Measurements from ENCODE around the gene GAGE10.
"Not testable (repeated sequence)": the region's sequence is repeated elsewhere in the genome, so short reads cannot be mapped to it uniquely, and the experiment has no call there.

Gene GAGE10

DNA sequence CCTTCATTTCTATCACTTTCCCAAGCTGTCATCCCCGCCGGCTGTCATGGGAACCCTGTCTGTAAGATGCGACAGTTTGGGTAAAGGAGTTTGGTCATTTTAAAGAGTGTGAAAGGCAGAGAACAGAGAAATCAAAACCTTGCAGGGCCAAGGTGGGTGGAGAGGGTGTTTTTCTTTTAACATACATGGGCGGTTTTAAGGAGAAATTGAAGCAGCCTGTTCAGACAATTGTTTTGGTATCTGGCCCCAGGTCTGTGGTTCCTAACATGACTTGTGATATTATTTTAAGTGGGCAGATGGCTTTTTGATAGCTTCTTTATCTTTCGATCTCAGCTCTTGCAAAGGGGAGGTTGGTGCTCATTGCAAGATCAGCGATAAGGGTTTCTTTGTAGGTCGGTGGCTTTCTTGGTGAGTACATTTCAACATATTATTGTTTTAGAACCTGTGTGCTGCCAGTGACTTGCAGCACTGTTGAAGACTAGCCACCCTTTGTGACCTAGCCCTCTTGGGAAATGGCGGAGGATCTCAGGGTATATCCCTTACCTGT lies 30.2 kb upstream of the GAGE10 start:
- in situ Hi-C loops (cut with HindIII; ENCODE audit: low sequenced_read_pairs): no loop called here

DNA sequence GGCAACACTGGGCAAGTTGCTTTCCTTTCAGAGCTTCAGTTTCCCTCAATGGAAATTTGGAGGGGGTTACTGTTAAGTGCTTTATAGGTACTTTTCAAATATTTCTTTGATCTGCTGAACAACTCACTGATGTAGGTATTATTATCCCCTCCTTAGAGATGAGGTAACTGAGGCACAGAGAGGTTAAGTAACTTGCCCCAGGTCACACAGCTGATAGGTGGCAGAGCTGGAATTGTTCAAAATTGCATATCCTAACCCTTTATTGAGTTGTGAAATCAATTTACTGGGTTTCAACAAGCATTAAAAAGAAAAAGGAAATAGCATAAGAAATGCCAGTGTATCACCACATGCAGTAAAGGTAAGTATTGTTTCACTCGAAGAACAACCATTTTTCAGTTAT lies 27.2 kb upstream of the GAGE10 start:
- in situ Hi-C loops (cut with HindIII; ENCODE audit: low sequenced_read_pairs): no loop called here

DNA sequence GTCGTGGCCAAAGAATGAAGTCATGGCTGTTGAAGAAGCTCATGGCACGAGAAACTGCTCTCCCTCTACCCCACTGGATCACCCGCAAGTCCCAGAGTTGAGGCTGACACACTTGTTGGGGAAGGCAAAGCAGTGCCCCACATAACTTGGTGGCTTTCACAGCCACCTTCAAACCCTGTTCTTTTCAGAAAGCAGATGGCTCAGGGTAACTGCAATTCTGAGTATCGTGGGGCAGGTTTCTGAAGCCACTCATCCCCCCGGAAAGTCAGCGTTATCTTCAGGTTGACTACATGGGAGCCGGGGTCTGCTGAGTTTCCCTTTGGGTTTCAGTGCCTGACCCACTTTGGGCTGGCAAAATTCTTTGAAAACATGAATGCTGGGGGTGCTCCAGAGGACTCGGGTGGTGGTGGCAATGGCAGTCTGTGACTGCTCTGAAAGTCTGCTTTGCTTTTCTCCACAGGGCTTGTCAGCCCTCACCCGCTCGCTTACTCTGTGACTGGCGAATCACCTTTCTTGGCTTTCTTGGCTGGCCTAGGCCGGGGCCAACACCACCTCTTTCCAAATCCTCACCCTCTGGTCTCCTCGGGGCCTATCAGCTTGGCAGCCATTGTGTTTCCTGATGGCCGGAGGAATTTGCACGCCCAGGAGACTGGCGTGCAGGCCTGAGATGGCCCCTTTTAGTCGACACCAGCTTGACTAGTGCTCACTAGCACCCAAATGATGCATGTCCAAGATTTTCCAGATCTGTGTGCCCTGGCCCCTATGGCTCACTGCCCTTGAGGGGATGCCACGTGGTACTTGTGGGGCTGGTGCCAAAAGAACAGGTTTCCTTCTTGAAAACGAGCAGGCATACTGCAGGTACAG lies 26.5 kb upstream of the GAGE10 start:
- in situ Hi-C loops (cut with HindIII; ENCODE audit: low sequenced_read_pairs): no loop called here

DNA sequence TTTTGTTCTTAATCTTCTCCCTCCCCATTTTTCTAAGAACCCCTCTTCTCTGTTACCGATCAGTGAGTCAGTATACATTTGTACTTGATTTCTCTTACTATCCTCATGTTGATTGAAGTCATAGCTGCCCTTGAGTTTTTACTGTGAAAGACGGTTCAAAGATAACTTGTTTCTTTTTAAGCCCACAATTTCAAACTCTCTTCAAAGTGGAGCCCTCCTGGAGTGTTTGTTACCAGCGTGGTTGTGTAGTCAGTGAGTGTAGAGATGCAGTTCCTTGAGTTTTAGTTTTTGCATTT lies 26.0 kb upstream of the GAGE10 start:
- in situ Hi-C loops (cut with HindIII; ENCODE audit: low sequenced_read_pairs): no loop called here

DNA sequence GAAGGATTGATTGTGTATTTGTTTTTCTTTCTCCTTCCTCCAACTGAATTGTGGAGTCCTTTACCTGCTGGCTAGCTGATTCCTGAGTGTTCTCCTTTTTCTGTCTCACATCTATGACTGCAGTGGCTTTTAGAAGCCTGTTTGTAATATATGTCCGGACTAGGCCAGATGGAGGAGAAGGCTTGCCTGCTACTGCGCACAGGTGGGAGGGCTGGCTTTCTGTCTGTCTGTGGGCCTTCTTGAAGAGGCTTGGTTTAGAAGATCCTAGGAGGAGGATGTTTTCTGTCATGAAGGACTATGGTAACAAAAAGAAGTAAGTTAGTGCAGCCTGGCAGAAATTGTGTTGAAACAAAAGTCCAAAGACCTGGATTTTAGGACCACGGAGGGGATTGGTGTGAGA lies 25.4 kb upstream of the GAGE10 start:
- in situ Hi-C loops (cut with HindIII; ENCODE audit: low sequenced_read_pairs): no loop called here

DNA sequence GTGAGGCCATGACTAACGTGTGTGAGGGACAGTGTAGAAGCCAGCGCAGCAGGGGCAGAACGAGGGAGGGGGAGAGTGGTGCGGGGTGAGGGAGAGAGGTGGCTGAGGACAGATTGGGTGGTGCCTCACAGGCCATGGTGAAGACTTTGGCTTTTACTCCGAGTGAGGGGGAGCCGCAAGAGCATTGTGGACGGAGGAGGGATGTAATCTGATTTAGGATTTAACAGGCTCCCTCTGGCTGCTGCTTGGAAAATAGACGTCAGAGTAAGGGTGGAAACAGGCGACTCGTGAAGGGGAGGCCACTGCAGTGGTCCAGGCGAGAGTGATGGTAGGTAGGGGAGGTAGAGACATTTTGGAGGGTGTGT lies 20.8 kb upstream of the GAGE10 start:
- in situ Hi-C loops (cut with HindIII; ENCODE audit: low sequenced_read_pairs): no loop called here

DNA sequence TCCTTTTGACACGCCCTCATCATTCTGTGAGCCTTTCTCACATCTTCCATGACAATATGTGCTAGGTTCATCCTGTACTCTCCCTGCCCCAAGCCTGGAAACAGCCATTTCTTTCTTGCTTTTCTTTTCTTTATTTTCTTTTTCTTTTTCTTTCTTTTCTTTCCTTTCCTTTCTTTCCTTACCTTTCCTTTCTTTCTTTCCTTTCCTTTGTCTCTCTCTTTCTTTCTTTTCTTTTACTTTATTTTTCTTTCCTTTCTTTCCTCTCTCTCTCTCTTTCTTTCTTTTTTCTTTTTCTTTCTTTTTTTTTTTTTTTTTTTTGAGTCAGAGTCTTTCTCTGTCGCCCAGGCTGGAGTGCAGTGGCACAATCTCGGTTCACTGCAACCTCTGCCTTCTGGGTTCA lies 19.2 kb upstream of the GAGE10 start:
- in situ Hi-C loops (cut with HindIII; ENCODE audit: low sequenced_read_pairs): no loop called here

DNA sequence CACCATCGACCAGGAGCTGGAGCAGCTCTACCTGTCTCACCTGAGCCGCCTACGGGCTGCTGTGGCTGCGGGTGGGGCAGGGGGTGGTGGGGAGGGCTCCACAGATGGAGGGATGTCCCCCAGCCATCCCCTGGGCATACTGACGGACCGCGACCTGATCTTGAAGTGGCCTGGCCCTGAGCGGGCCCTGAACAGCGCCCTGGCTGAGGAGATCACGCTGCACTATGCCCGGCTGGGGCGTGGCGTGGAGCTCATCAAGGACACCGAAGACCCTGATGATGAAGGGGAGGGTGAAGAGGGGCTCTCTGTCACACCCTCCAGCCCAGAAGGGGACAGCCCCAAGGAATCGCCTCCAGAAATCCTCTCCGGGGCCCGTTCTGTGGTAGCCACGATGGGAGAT lies 17.3 kb upstream of the GAGE10 start:
- in situ Hi-C loops (cut with HindIII; ENCODE audit: low sequenced_read_pairs): no loop called here

DNA sequence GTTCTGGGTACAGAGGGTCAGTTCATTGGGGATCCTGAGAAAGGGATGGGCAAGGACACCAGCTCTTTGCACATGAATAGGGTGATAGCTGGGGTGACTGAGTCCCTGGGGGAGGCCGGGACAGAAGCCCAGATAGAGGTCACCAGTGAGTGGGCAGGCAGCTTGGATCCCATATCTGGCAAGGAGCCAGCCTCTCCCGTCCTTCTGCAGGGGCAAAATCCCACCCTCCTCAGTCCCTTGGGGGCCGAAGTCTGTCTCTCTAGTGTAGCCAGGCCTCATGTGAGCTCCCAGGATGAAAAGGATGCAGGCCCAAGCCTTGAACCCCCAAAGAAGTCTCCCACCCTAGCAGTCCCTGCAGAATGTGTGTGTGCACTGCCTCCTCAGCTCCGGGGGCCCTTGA lies 16.9 kb upstream of the GAGE10 start:
- in situ Hi-C loops (cut with HindIII; ENCODE audit: low sequenced_read_pairs): no loop called here

DNA sequence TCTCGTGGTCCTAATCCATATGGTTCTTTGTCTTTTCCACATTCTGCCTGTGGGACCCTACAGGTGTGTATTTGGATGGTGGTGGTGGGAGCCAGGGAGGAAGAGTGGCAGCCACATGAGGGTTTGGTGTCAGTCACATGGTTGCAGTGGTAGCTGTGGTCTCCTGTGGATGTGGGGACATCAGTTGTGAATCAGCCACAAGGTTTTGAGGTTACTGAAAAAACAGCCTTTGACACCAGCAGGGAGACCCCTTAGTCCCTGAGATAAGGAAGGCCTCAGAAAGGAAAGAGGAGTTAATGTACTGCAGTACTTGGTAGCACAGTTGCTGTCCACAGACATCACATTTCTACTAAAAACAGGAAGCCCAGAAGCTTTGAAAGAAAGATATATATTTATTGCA lies 15.8 kb upstream of the GAGE10 start:
- in situ Hi-C loops (cut with HindIII; ENCODE audit: low sequenced_read_pairs): no loop called here

DNA sequence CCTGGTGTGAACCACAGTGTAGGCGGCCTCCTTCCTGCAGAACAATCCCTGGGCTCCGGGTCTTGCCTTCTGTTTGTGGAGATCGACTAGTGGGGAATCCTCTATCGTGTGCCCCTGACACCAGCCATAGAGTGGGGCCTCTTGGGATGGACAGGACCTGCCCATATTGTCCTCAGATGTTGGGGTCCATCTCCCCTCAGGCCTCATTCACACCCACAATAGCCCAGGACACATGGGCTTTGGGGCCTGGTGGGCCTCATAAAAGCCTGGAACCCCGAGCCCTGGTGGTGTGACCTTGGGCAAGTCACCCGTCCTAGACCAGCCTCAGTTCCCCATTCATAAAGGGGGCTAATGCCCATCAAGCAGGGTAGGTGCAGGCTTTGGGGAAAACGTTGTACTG lies 13.2 kb upstream of the GAGE10 start:
- in situ Hi-C loops (cut with HindIII; ENCODE audit: low sequenced_read_pairs): no loop called here

DNA sequence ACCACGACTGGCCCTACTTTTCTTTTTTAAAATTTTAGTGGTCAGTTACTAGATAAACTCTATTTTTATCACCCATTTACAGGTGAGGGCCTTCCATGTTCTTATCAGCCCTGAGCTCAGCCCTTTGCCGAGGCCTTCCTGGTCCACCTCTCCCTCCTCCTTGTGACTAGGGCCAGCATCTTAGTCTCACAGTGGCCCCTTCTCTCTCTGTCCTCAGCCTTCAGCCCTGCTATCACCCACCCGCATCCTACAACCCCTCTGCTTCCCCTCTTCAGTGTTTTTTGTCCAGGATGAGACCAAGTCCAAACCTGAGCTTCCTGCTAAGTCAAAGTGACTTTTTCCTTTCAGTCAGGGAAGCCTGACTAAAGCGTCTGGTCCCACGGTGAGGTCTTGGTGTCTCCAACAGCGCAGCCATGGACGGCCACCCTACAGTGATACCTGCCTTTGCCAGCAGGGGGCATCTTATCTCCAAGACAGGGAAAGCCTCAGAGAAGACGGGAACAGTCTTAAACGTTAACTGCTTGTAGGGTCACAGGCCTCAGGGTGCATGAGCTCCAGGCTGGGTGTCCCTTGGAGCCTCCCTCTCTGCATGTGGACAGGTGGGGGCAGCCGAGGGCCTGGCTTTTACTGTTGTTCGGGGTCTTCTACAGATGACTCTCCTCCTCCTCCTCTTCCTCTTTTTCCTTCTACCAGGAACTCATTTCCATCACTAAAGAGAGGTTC lies 11.7 kb upstream of the GAGE10 start:
- in situ Hi-C loops (cut with HindIII; ENCODE audit: low sequenced_read_pairs): no loop called here

DNA sequence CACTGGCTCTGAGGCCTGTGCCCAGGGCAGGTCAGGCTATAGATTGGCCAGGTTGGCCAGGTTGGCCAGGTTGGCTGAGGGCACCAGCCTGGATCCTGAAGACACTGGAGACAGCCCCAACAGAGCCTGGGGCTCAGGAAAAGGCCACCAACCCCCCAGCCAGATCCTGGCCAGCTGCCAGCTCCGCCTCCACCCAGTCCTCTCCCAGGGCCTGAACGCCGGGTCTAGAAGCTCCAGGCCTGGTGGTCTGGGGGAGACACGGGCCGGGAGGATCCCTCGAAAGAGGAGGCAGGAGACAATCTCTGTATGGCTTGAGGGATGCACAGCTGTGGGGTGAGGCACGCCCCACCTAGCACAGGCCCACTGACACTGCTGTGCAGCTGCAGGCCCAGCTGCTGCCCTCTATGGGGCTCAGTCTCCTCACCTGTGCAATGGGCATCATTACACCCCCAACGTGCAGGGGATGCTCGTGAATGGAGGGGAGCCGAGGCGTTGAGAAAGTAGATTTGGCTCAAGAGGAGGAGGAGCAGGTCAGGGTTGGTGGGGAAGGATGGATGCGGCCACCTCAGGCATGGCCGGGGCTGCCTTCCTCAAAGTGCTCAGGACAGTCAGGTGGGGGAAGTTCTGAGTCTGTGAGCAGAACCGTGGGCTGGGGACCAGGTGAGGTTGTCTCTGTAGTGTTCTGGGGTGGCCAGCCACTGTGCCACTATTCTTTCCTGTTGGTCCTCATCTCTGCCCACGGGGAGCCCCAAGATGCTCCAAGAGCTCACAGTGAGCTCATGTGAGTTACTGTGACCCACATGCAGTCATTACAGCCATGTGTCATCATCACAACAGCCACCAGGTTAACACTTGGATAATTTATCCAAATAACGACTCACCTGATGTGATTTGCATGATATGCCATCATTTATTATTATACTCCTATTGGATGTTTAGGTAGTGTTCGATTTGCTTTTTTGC lies 10.8 kb upstream of the GAGE10 start:
- in situ Hi-C loops (cut with HindIII; ENCODE audit: low sequenced_read_pairs): no loop called here

DNA sequence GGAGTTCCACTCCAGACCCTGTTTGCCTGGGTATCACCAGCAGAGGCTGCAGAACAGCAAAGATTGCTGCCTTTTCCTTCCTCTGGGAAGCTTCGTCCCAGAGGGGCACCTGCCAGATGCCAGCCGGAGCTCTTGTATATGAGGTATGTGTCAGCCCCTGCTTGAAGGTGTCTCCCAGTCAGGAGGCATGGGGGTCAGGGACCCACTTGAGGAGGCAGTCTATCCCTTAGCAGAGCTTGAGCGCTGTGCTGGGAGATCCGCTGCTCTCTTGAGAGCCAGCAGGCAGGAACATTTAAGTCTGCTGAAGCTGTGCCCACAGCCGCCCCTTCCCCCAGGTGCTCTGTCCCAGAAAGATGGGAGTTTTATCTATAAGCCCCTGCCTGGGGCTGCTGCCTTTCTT lies 4.2 kb upstream of the GAGE10 start:
- in situ Hi-C loops (cut with HindIII; ENCODE audit: low sequenced_read_pairs): not testable (repeated sequence)

DNA sequence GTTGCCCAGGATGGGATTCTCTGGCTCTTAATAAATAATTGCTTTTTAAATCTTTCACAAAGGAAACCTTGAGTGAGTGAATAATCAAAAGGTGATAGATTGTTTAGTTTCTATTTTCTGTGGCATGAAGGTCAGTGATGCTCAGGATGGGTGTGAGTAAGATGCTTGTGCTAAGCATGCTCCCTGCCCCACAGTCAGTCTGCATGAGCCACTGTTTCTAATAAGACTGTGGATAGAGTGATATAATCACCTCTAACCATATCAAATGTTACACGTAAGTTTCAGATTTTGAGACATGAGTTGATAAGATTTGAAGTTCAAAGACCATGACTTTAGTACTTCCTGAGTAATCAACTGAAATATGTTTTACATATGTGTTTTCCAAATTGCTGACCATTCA lies 2.7 kb upstream of the GAGE10 start:
- in situ Hi-C loops (cut with HindIII; ENCODE audit: low sequenced_read_pairs): no loop called here

DNA sequence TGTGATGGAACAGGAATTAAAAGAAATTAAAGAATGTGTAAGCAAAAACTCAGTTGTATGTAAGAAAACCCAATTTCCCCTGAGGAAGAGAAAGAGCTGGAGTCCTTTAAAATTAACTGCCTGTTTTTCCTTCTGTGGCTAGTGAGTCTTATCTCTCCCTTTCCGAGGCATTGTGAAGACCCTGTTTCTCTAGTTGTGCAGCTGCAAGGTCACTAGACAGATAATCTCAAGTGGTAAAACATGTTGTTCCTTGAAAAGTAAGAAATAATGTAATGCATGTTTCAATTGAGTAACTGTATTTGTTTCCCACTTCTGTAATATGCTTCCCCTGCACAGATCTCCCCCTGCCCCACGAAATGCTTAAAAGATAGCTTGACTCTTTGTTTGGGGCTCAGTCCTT lies 4.3 kb downstream of the GAGE10 start:
- in situ Hi-C loops (cut with HindIII; ENCODE audit: low sequenced_read_pairs): not testable (repeated sequence)

DNA sequence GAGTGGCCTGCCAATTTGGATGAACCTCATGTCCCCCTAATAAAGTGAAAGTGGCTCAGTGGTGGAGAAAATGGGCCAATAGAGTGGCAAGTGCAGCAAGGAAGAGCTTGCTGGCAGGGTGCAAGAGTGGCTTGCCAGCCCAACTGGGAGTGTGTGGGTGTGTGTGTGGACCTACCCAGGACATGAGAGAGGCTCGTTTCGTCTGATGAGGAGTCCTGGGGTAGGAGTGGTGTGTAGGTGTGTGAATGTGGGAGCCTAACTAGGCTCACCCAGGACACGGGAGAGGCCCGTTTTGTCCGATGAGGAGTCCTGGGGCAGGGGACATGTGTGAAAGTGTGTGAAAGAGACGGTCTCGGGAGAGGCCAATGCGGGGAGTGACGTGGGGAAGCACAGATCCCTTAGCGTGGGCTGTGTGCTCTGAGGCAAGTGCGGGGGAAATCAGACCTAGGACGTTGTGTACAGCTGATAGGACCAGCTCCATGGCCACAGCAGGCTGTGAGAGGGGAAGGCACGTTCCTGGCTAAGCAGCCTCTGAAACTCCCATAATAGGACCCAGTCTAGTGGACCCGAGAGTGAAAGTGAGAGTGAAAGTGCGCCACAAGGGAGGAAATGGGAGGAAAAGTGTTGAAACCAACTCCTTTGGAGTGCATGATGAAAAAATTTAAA lies 5.3 kb downstream of the GAGE10 start:
- in situ Hi-C loops (cut with HindIII; ENCODE audit: low sequenced_read_pairs): no loop called here

DNA sequence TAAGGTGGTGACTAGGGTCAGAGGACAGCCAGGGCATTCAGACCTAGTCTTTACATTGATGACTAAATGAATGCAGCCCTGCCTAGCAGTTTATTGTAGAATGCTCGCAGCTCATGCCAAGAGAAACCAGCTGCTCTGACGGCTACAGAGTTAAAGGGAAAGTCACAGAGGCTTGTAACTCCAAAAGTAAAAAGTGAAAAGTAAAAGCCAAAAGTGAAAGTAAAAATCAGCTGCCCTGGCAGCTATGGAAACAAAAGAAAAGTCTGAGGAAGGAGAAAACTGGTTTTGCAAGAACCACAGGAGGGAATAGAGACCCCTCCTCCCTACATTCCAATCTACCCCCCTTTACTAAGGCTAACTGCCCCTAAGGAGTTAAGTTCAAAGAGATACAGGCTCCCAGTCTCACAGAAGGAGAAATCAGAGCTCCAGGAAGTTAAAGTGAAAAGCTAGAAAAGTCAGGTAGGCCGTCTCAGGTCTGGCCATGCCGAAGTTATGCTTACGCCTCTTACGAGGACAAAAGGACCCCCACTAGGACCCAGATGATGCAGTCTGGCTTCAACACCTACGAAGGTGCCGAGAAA lies 6.0 kb downstream of the GAGE10 start:
- in situ Hi-C loops (cut with HindIII; ENCODE audit: low sequenced_read_pairs): no loop called here

DNA sequence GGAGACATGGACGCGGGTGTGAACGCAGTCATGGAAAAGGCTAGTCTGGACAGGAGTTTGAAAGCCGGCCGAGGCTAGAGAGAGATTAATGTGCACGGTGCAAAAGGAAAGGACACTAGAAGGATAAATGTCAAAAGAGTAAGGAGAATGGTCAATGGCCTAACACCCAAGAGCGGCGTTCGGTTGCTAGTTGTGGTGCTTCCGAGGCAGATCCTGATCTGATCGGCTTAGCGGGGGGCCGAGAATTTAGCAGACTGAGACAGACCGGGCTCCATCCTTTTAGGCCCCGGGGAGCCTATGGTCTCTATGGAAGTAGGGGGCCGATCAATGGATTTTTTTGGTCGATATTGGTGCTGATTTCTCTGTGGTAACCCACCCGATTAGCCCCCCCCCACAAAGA lies 6.9 kb downstream of the GAGE10 start:
- in situ Hi-C loops (cut with HindIII; ENCODE audit: low sequenced_read_pairs): no loop called here

DNA sequence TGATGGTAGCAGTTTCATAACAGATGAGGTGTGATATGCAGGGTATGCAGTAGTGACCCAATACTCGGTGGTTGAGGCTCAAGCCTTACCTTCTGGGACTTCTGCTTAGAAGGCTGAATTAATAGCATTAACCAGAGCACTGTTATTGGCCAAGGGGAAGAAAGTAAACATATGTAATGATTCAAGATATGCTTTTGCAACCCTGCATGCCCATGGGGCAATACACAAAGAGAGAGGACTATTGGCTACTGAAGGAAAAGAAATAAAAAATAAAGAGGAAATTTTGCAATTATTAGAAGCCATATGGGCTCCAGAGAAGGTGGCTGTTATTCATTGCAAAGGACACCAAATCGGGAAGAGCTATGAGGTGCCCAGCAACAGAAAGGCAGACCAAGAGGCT lies 8.7 kb downstream of the GAGE10 start:
- in situ Hi-C loops (cut with HindIII; ENCODE audit: low sequenced_read_pairs): no loop called here
